ENCODE data around the gene MMP1.

The MMP1 gene

GRCh38 chr11:102798012-102798746, at the start of gene MMP1:
MMP1 (minus strand) TSS chr11:102798160; CDS start chr11:102798092, 68 bp downstream.
- no peaks in the 10 kb centered on the region for H3K9me3 Mint-ChIP-seq
- H3K4me3 Mint-ChIP-seq, result no peak within 1 kb of the TSS
- H3K36me3 Mint-ChIP-seq, result no peaks in the 10 kb centered on the region
- no peak for DNase-seq (ENCODE audit: low spot score in 2 of 2)
- peak; percentile 15 for ATAC-seq
- H3K4me1 Mint-ChIP-seq, result no peaks in the 10 kb centered on the region
- no peak within 1 kb of the TSS for H3K27ac Mint-ChIP-seq

- H3K27ac Mint-ChIP-seq, result no peak overlapping the region
- DNase-seq (ENCODE audit: low spot score in 2 of 2) (no peak), ATAC-seq (no peak)
- no peak overlapping the region for H3K4me3 Mint-ChIP-seq
- peaks cover 2% of the 10 kb centered on the region for H3K9me3 Mint-ChIP-seq
- H3K4me1 Mint-ChIP-seq, result no peaks in the 10 kb centered on the region
- no peaks in the 10 kb centered on the region for H3K36me3 Mint-ChIP-seq
Observed at GRCh38 chr11:102846292-102846691, 48.3 kb upstream of the MMP1 start.

- Mint-ChIP-seq H3K9me3 (peaks cover 2% of the 10 kb centered on the region), H3K4me1 (no peaks in the 10 kb centered on the region), H3K27ac (no peak within 1 kb of the TSS), H3K36me3 (no peaks in the 10 kb centered on the region), H3K4me3 (no peak within 1 kb of the TSS)
- ATAC-seq (no peak), DNase-seq (ENCODE audit: low spot score in 2 of 2) (no peak)
Observed at GRCh38 chr11:102843489-102843888, 45.5 kb upstream of the MMP1 start, which contains the start of gene MMP3. MMP3 (minus strand) TSS chr11:102843609; CDS start chr11:102843546, 63 bp downstream.

GRCh38 chr11:102842930-102843329, 45.0 kb upstream of the MMP1 start:
- Mint-ChIP-seq H3K27ac (no peak overlapping the region), H3K4me3 (no peak overlapping the region), H3K4me1 (no peaks in the 10 kb centered on the region), H3K9me3 (peaks cover 2% of the 10 kb centered on the region), H3K36me3 (no peaks in the 10 kb centered on the region)
- no peak for DNase-seq (ENCODE audit: low spot score in 2 of 2)
- no peak for ATAC-seq

GRCh38 chr11:102840018-102840417, 42.1 kb upstream of the MMP1 start:
- no peak for ATAC-seq
- Mint-ChIP-seq H3K4me1 (no peaks in the 10 kb centered on the region), H3K4me3 (no peak overlapping the region), H3K27ac (no peak overlapping the region), H3K9me3 (no peaks in the 10 kb centered on the region), H3K36me3 (no peaks in the 10 kb centered on the region)
- DNase-seq (ENCODE audit: low spot score in 2 of 2), result no peak

- H3K9me3 Mint-ChIP-seq, result no peaks in the 10 kb centered on the region
- DNase-seq (ENCODE audit: low spot score in 2 of 2), result no peak
- no peaks in the 10 kb centered on the region for H3K36me3 Mint-ChIP-seq
- no peak for ATAC-seq
- no peak overlapping the region for H3K27ac Mint-ChIP-seq
- H3K4me1 Mint-ChIP-seq, result no peaks in the 10 kb centered on the region
- H3K4me3 Mint-ChIP-seq, result no peak overlapping the region
Observed at GRCh38 chr11:102837646-102838045, 39.7 kb upstream of the MMP1 start.

GRCh38 chr11:102837156-102837555, 39.2 kb upstream of the MMP1 start:
- no peaks in the 10 kb centered on the region for H3K9me3 Mint-ChIP-seq
- ATAC-seq (no peak), DNase-seq (ENCODE audit: low spot score in 2 of 2) (no peak)
- H3K4me1 Mint-ChIP-seq, result no peaks in the 10 kb centered on the region
- H3K4me3 Mint-ChIP-seq, result no peak overlapping the region
- H3K36me3 Mint-ChIP-seq, result no peaks in the 10 kb centered on the region
- no peak overlapping the region for H3K27ac Mint-ChIP-seq

- DNase-seq (ENCODE audit: low spot score in 2 of 2) (no peak), ATAC-seq (no peak)
- H3K9me3 Mint-ChIP-seq, result no peaks in the 10 kb centered on the region
- no peak overlapping the region for H3K4me3 Mint-ChIP-seq
- H3K36me3 Mint-ChIP-seq, result no peaks in the 10 kb centered on the region
- H3K27ac Mint-ChIP-seq, result no peak overlapping the region
- H3K4me1 Mint-ChIP-seq, result no peaks in the 10 kb centered on the region
Observed at GRCh38 chr11:102836290-102836875, 38.4 kb upstream of the MMP1 start.

GRCh38 chr11:102833731-102834130, 35.8 kb upstream of the MMP1 start:
- DNase-seq (ENCODE audit: low spot score in 2 of 2) (no peak), ATAC-seq (no peak)
- Mint-ChIP-seq H3K4me1 (no peaks in the 10 kb centered on the region), H3K36me3 (no peaks in the 10 kb centered on the region), H3K4me3 (no peak overlapping the region), H3K9me3 (no peaks in the 10 kb centered on the region), H3K27ac (no peak overlapping the region)

GRCh38 chr11:102832612-102833011, 34.7 kb upstream of the MMP1 start:
- DNase-seq (ENCODE audit: low spot score in 2 of 2), result no peak
- no peak overlapping the region for H3K4me3 Mint-ChIP-seq
- H3K36me3 Mint-ChIP-seq, result no peaks in the 10 kb centered on the region
- no peaks in the 10 kb centered on the region for H3K9me3 Mint-ChIP-seq
- no peak for ATAC-seq
- no peaks in the 10 kb centered on the region for H3K4me1 Mint-ChIP-seq
- H3K27ac Mint-ChIP-seq, result no peak overlapping the region

GRCh38 chr11:102831489-102832440, 33.8 kb upstream of the MMP1 start:
- ATAC-seq (no peak), DNase-seq (ENCODE audit: low spot score in 2 of 2) (no peak)
- Mint-ChIP-seq H3K9me3 (no peaks in the 10 kb centered on the region), H3K4me3 (no peak overlapping the region), H3K36me3 (no peaks in the 10 kb centered on the region), H3K4me1 (no peaks in the 10 kb centered on the region), H3K27ac (no peak overlapping the region)

GRCh38 chr11:102831128-102831488, 33.1 kb upstream of the MMP1 start:
- H3K9me3 Mint-ChIP-seq, result no peaks in the 10 kb centered on the region
- DNase-seq (ENCODE audit: low spot score in 2 of 2) (no peak), ATAC-seq (no peak)
- no peak overlapping the region for H3K4me3 Mint-ChIP-seq
- H3K36me3 Mint-ChIP-seq, result no peaks in the 10 kb centered on the region
- H3K4me1 Mint-ChIP-seq, result no peaks in the 10 kb centered on the region
- H3K27ac Mint-ChIP-seq, result no peak overlapping the region

- no peak overlapping the region for H3K27ac Mint-ChIP-seq
- H3K4me3 Mint-ChIP-seq, result no peak overlapping the region
- ATAC-seq, result no peak
- no peaks in the 10 kb centered on the region for H3K9me3 Mint-ChIP-seq
- no peaks in the 10 kb centered on the region for H3K36me3 Mint-ChIP-seq
- no peaks in the 10 kb centered on the region for H3K4me1 Mint-ChIP-seq
- no peak for DNase-seq (ENCODE audit: low spot score in 2 of 2)
Observed at GRCh38 chr11:102830001-102830727, 32.2 kb upstream of the MMP1 start.

- no peak overlapping the region for H3K4me3 Mint-ChIP-seq
- DNase-seq (ENCODE audit: low spot score in 2 of 2) (no peak), ATAC-seq (no peak)
- no peaks in the 10 kb centered on the region for H3K9me3 Mint-ChIP-seq
- no peaks in the 10 kb centered on the region for H3K4me1 Mint-ChIP-seq
- no peaks in the 10 kb centered on the region for H3K36me3 Mint-ChIP-seq
- no peak overlapping the region for H3K27ac Mint-ChIP-seq
Observed at GRCh38 chr11:102829316-102830000, 31.5 kb upstream of the MMP1 start.
